ENCODE measurements around the gene CARD19. TPM values are rescaled to one million over a fixed set of nuclear protein-coding genes. Genes with fewer than 3 reads are reported as not detected.

CARD19 gene
- total and polyA plus RNA-seq, 2 of the 8 experiments (the other 6 are each of a cell fraction or from before 2014, with no cell fraction given) = 21.2 to 112 TPM

DNA sequence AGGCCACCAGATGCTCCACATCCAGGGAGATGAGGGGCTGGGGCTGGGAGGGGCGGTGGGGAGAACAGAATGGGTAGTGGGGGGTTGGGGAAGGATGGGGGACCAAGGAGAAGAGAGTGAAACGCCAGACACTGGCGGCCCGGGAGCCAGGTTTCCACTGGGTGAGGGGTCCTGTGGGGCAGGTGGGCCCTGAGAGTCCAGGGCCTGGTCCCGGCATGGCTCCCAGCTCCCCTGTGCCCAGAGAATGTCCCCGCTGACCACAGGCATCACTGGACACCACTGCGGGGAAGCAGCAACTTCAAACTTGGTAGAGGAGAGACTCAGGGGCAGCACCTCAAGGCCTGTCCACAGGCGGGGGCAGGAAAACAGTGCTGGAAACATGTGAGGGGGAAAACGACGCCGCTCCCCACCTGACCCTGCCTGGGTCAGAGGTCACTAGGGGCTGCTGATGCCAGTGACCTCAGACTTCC lies 24.9 kb downstream of the CARD19 start:
- Histone ChIP-seq H4K91ac (replicated peaks; ENCODE audit: insufficient read length, low read length) (no peak overlapping the region), H3K4me1 (replicated peaks in 1 of 4; ENCODE audit: control insufficient read depth in 3 of 4, insufficient read depth in 4 of 4, low read length in 3 of 4) (peaks cover 0 to 9% (median 7%) of the 10 kb centered on the region in 4 experiments; a peak in 6 of 7 replicates), H3K27ac (ENCODE audit: low read depth, low read length) (no peak overlapping the region), H3K79me2 (ENCODE audit: control insufficient read depth in 1 of 2, insufficient read depth in 2 of 2, low read length in 2 of 2) (no peaks in the 10 kb centered on the region), H3K4me2 (ENCODE audit: insufficient read depth in 1 of 2, low read depth in 2 of 2, low read length in 2 of 2) (no peak overlapping the region), H4K5ac (ENCODE audit: insufficient read length, low read depth, low read length) (no peak overlapping the region), H3K79me1 (ENCODE audit: low read depth, low read length) (peaks cover 2% of the 10 kb centered on the region), H3K4ac (replicated peaks; ENCODE audit: insufficient read length, low read depth, low read length) (no peak overlapping the region), H2AFZ (ENCODE audit: low read length) (no peak overlapping the region), H2BK15ac (ENCODE audit: low read length) (no peak overlapping the region), H2AK5ac (ENCODE audit: low read depth, low read length) (no peak overlapping the region), H3K9me3 (ENCODE audit: insufficient read depth in 2 of 2, low read depth in 1 of 2, low read length in 1 of 2) (no peaks in the 10 kb centered on the region), H3K4me3 (ENCODE audit: extremely low read depth in 1 of 4, insufficient read depth in 2 of 4, low read depth in 3 of 4, low read length in 4 of 4) (no peak overlapping the region), H3K56ac (replicated peaks; ENCODE audit: insufficient read length, low read depth, low read length) (no peak overlapping the region), H3K27me3 (replicated peaks in 1 of 4; ENCODE audit: control insufficient read depth in 3 of 4, extremely low read depth in 1 of 4, insufficient read depth in 3 of 4, low read length in 3 of 4) (no peaks in the 10 kb centered on the region; a peak in 1 of 7 replicates), H3K14ac (ENCODE audit: insufficient read length) (no peak overlapping the region), H3K23ac (ENCODE audit: insufficient read length) (no peak overlapping the region), H3K9ac (replicated peaks in 1 of 4; ENCODE audit: extremely low read depth in 1 of 4, low read depth in 3 of 4, low read length in 3 of 4) (no peak overlapping the region), H4K20me1 (replicated peaks in 1 of 2; ENCODE audit: control insufficient read depth in 1 of 2, insufficient read depth in 2 of 2, low read length in 2 of 2) (peaks cover 0 to 13% of the 10 kb centered on the region in 2 experiments), H3K23me2 (ENCODE audit: low read depth, low read length) (peaks cover 3% of the 10 kb centered on the region; the same call in 1 of the 2 replicates), H3K18ac (ENCODE audit: extremely low read depth, low read length) (no peak overlapping the region), H2BK12ac (ENCODE audit: low read depth, low read length) (no peak overlapping the region), H3K36me3 (ENCODE audit: control insufficient read depth in 2 of 4, insufficient read depth in 4 of 4, low read length in 3 of 4) (peaks cover 0 to 4% (median 0%) of the 10 kb centered on the region in 4 experiments; a peak in 1 of 8 replicates), H4K8ac (ENCODE audit: extremely low read depth, insufficient read depth, low read length) (no peak overlapping the region), H2BK20ac (ENCODE audit: low read length) (no peak overlapping the region), H2BK5ac (ENCODE audit: low read depth, low read length) (no peak overlapping the region; the same call in 1 of the 2 replicates), H2BK120ac (replicated peaks; ENCODE audit: low read depth, low read length) (no peak overlapping the region)
- TF ChIP-seq SUZ12 (IDR thresholded peaks at IDR 0.05; ENCODE audit: low read length) (no peak), PHF8 (conservative IDR thresholded peaks at IDR 0.05; ENCODE audit: low read depth, low read length) (no peak), CBX8 (IDR thresholded peaks at IDR 0.05; ENCODE audit: borderline replicate concordance, low read depth, low read length) (no peak), CEBPB (IDR thresholded peaks at IDR 0.05; ENCODE audit: low read depth, low read length) (no peak), KDM4A (IDR thresholded peaks at IDR 0.05; ENCODE audit: low read depth, low read length, severe bottlenecking) (no peak), NANOG (IDR thresholded peaks at IDR 0.05; ENCODE audit: insufficient read depth, low read depth, low read length, poor library complexity, severe bottlenecking) (no peak), E2F6 (IDR thresholded peaks at IDR 0.05) (no peak)
- TF ChIP-seq, protein P1, sequence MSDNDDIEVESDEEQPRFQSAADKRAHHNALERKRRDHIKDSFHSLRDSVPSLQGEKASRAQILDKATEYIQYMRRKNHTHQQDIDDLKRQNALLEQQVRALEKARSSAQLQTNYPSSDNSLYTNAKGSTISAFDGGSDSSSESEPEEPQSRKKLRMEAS (IDR thresholded peaks at IDR 0.05) = no peak
- WGBS, 2 experiments (ENCODE audit: extremely low coverage in 1 of 2, insufficient coverage in 1 of 2, insufficient read length in 1 of 2, insufficient replicate concordance in 2 of 2, low coverage in 1 of 2, low lambda C conversion rate in 2 of 2, missing lambda C conversion rate in 1 of 2) = 91% methylated on average over 3 of the region's 11 CpGs; no CpG with 5 or more reads in 1 of the 2 experiments
- CTCF ChIA-PET (ENCODE audit: partially characterized antibody) = interaction anchor here (0.8 to 8.5 kb wide), 8 partner anchors 9 to 182 kb away, joined by 3 to 96 read pairs (median 3); no protein-coding TSS in a partner anchor
- POLR2A ChIA-PET (ENCODE audit: partially characterized antibody) = interaction anchor here (1.0 to 2.0 kb wide), 4 partner anchors 8 to 13 kb away, joined by 3 to 6 read pairs (median 4); partner anchors contain the start of gene NINJ1
- FAIRE-seq (no peak), DNase-seq (ENCODE audit: low read depth in 1 of 2, low spot score in 2 of 2) (no peak)

Measured in H1 (cell line).